OCI-M2 (cell line): ENCODE results near the gene LTN1.
"Not testable (repeated sequence)": the region's sequence is repeated elsewhere in the genome, so short reads cannot be mapped to it uniquely, and the experiment has no call there.

Experiments used
- DNase-seq: peaks from one replicate; lab custom pipeline; 2025; ENCODE audit not compliant: unreplicated experiment; lab: John Stamatoyannopoulos, UW

Gene LTN1

DNA sequence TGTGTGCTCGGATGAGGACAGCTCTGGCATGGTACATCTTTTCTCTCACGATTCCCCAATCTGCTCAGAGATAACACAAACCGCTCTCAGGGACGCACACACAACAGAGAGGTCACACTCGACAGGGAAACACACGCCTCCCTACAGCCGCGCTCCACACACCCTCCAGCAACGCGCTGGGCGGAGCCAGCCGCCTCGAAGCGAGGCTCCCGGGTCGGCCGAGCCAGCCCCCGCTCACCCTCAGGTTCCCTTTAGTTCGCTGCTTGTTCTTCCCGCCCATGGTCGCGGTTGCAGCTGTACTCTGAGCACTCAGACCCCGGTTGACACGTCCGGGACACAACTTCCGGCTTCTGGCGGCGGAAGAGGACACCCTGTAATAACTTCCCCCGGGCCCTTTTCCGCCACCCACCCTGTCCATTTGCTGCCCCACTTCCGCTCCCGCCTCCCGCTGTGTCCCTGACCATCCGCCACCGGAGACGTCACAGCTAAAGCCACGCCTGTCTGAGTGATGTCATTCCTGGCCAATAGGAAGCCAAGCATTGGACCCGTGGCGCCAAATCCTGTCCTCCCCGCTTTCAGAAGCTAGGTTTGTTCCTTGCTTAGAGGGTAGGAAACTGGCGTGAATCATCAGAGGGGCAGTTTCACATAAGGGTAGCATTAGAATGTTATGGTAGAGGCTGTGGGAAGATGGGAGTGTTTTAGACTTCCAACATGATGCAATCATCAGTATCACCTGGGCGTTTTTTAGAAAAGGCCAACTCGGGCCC is at the start of gene LTN1:
Gene LTN1, minus strand, starts transcription at position 352 of the 767 bp plus-strand sequence. Its CDS starts 72 bp downstream, at position 280.
- peak; percentile 96 for DNase-seq

DNA sequence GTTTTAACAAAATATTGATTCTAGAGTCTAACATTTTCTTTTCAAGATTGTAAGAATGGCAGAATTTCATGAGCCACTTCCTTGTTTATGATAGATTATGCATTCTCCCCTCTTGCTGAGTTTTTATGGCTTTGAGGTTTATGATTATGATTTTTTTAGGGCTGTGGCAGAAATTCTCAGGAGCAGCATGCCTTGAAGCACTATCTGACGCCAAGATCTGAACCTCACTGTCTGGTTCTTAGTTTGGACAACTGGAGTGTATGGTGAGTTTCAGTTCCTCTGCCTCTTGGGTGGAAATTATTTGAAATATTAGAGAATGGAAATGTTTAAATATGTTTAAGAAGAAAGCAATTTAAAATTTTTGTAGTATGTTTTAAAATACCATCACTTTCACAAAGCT is 42.0 kb upstream of the LTN1 start:
- DNase-seq, result no peak

- no peak for DNase-seq
These were observed 41.2 kb upstream of the LTN1 start for GRCh38 chr21:29033871-29034270.

GRCh38 chr21:29033301-29033700 is 40.6 kb upstream of the LTN1 start:
- DNase-seq, result no peak

- no peak for DNase-seq
These were observed 38.2 kb upstream of the LTN1 start for GRCh38 chr21:29030909-29031308.

DNA sequence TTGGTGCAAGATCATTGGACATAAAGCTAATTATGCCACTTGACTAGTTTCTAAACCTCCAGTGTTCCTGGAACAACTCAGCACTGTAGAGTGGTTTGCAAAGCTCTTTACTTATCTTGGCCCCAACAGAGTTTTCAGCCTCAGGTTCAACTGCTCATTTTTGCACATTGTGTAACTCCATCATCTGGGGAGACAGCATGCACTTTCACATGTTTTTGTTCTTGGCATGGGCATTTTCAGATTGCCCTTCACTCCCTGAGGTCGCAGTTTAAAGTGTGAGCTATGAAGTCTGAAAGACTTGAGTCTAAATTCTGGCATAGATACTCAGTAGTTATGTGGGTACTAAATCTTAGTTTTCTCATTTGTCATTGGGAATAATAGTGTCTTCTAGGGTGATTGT is 36.8 kb upstream of the LTN1 start:
- DNase-seq, result no peak

- no peak for DNase-seq
These were observed 32.6 kb upstream of the LTN1 start for GRCh38 chr21:29025328-29025713.

- peak; percentile 97 for DNase-seq
These were observed 32.0 kb upstream of the LTN1 start, which contains the start of gene USP16 for GRCh38 chr21:29024474-29025327. TSS of gene USP16 (plus strand) at chr21:29024668. CDS start at chr21:29027914, 3,246 bp downstream.

DNA sequence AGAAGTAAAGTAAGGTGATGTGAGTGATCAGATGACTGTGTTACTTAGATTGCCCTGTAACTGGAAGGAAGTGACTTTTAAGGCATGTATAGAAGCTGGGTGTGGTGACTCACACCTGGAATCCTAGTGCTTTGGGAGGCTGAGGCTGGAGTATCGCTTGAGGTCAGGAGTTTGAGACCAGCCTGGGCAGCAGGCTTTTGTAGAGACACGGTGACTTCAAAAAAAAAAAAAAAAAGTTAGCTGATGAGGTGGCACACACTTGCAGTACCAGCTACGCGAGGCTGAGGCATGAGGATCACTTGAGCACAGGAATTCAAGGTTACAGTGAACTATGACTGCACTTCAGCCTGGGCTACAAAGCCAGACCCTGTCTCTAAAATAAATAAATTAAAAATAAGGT is 29.5 kb upstream of the LTN1 start:
- DNase-seq, result no peak

DNA sequence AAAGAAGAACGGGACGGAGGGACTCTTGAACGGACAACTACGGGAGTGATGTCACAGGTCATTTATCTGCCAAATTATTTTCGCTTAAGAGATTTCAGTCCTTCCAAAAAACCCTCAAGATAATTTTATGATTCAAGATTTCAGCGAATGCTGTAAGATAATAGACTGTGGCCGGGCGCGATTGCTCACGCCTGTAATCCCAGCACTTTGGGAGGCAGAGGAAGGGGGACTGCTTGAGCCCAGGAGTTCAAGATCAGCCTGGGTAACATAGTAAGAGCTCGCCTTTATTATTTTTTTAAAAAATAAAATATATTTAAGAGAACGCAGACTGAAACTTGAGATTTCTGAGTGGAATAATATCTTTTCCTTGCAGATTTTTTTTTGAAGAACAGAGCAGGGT is 25.9 kb upstream of the LTN1 start:
- DNase-seq, result no peak

GRCh38 chr21:29017639-29018237 is 25.1 kb upstream of the LTN1 start:
- DNase-seq, result no peak

DNA sequence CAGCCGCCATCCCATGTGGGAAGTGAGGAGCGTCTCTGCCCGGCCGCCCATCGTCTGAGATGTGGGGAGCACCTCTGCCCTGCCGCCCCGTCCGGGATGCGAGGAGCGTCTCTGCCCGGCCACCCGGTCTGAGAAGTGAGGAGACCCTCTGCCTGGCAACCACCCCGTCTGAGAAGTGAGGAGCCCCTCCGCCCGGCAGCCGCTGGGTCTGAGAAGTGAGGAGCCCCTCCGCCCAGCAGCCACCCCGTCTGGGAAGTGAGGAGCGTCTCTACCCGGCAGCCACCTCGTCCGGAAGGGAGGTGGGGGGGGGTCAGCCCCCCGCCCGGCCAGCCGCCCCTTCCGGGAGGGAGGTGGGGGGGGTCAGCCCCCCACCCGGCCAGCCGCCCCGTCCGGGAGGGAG is 18.6 kb upstream of the LTN1 start:
- not testable (repeated sequence) for DNase-seq

DNA sequence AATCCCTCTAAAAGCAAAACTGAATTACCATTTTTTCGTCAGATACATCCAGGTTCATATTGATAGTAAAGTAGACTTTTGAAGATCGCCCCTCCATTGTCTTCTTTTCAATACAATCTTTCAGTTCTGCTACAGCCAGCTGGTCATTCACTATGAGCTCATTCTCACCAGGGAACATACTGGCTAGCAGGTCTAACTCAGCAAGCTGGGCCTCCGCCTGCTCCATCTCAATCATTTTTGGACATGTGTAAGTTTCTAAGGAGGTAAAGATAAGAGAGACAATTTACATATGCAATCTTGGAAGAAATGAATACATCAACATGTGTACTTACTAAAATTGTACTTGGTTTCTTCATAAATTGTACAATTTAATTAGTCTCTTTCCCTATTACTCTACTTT is 15.7 kb upstream of the LTN1 start:
- DNase-seq, result no peak

DNA sequence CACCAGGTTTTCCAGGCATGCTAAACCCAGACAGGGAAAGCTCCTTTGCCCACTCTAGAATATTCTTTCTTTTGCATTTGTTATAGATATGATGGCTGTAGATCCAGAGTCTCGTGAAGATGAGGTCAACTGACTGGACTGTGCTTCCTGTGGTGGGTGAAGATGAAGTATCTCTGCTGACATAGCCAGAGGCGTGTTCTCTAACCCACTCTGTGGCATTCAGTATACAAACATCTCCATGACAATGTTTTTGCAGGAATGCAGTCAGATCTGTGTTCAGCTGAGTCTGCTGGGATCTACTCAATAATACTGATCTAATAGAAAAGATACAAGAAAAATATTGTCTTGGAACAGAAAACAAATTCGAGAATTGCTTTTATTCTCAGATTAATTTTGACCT is 15.1 kb upstream of the LTN1 start:
- DNase-seq, result no peak

- no peak for DNase-seq
These were observed 14.5 kb upstream of the LTN1 start for GRCh38 chr21:29007135-29007534.

GRCh38 chr21:29005696-29006095 is 13.0 kb upstream of the LTN1 start:
- DNase-seq, result no peak

GRCh38 chr21:29002442-29003144 is 9.9 kb upstream of the LTN1 start:
- DNase-seq, result peak; percentile 83

DNA sequence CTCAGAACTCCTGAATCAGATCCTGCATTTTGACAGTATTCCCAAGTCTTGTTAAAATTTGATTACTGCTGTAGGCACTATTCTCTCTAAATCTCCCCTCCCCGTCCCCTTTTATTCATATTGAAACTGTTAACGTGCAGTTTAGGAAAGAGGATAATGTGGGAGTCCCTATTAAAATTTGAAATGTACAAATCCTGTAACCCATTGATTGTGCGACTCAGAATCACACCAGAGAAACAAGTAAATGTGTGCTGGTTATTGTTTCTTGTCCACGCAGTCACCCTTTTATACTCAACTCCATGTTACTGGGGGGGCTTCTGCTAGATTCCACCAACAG is 584 bp upstream of the LTN1 start:
- no peak for DNase-seq

GRCh38 chr21:28991861-28992525 is 684 bp downstream of the LTN1 start:
- DNase-seq, result no peak

DNA sequence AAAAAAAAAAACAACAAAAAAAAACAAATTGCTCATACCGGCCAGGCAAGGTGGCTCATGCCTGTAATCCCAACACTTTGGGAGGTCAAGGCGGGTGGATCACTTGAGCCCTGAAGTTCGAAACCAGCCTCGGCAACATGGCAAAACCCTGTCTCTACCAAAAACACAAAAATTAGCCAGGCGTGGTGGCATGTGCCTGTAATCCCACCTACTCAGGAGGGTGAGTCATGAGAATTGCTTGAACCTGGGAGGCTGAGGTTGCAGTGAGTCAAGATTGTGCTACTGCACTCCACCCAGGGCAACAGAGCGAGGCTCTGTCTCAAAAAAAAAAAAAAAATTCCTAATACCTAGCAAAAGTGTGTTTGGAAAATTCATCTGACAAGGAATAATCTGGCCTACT is 4.5 kb downstream of the LTN1 start:
- DNase-seq, result not testable (repeated sequence)

GRCh38 chr21:28986677-28987076 is 6.0 kb downstream of the LTN1 start:
- no peak for DNase-seq
